ENCODE results near the gene OBP2A.

The OBP2A gene

GRCh38 chr9:135579889-135580660 lies 34.1 kb downstream of the OBP2A start:
- DNase-seq (ENCODE audit: low read depth): no peak

- DNase-seq (ENCODE audit: low read depth): no peak
Measured at GRCh38 chr9:135580664-135581380, 34.9 kb downstream of the OBP2A start.

DNA sequence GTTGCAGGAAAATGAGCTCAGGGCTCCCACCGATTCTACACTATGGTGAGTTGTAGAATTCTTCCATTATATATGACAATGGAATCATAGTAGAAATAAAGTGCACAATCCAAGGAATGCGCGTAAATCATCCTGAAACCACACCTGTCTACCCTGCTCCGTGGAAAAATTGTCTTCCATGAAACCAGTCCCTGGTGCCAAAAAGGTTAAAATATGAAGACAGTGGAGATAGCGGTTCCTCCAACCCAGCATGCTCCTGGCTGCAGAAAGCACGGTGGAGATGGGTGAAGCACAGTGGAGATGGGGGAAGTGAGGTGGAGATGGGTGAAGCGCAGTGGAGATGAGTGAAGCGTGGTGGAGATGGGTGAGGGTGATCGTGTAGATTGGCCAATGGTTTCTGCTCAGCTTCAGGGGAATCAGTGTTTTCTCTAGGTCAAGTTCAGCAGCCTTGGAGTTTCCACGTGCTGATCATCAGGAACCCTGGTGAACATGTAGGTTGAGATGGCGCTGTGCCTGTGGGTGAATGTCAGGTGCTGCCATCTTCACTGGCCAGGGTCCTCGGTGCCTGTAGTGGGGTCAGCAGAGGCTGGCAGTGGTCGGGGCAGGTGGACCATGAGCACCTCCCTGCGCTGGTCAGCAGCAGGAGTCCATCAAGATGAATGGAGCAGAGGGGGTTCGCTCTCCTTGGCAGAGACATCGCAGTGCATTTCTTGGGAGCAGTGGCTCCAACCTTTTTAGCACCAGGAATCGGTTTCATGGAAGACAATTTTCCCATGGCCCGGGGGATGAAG lies 35.9 kb downstream of the OBP2A start:
- DNase-seq (ENCODE audit: low read depth): no peak

GRCh38 chr9:135582541-135582940 lies 36.6 kb downstream of the OBP2A start:
- no peak for DNase-seq (ENCODE audit: low read depth)

DNA sequence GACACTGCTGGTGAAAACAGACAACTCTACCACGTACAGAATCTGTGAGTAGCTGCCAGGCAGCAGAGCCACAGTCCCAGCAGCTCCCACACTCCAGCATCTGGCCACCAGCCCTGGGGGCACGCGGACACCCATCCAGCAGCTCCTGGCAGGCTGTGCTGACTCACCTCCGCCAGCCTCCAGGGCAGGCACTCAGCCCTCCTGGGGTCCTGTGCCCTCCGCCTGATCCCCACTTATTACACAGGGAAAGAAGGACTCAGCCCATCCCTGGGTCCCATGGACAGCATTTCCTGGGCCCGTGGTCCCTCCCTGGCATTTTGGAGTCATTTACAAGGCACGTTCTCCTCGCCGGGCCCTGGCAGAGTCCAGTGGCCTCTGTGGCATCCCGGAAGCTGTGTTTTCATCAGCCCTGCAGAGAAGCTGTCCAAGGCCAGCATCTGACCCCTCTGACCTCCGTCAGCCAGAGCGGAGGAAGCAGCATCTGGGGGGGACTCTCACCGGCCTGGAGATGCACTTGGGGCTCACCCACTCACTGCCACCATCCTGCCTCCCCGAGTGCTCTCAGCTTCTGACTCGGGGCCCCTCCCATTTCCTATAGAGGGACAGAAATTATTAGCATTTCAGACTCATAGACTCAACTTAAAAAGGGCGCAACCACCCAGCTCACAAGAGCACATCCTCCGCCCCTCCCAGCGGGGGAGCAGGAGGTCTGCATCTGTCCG lies 37.2 kb downstream of the OBP2A start:
- no peak for DNase-seq (ENCODE audit: low read depth)

DNA sequence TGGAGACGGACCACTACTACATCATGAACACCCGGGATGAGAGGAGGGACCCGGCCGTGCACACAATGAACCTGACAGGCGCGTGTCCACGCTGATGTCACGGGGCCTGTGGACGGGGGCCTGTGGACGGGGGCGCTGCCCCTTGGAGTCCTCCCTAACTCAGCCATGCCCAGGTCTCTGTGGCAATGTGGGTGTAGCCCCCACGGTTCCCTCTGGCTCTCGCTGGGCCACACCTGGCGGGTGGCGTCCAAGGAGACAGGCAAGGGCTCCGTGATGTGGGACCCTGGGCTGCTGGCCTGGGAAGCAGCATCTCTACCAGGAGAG lies 37.7 kb downstream of the OBP2A start:
- no peak for DNase-seq (ENCODE audit: low read depth)

DNA sequence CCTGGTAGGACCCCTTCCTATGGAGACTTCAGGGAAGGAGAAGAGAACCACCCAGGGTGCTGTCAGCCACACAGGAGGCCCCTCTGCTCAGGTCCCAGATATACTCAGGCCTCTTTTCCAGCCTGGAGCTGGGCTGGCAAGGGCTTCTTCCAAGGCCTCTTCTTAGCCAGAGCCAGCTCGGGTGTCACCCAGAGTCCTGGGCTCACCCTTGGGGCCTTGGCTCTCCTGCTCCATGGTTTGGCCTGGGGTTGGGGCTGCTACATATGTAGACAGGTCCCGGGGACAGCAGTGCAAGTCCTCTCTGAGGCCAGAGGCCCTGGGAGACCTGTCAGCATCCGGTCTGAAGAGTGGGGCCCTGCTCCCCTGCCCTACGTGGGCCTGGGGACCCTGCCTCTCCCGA lies 38.4 kb downstream of the OBP2A start:
- DNase-seq (ENCODE audit: low read depth): no peak

DNA sequence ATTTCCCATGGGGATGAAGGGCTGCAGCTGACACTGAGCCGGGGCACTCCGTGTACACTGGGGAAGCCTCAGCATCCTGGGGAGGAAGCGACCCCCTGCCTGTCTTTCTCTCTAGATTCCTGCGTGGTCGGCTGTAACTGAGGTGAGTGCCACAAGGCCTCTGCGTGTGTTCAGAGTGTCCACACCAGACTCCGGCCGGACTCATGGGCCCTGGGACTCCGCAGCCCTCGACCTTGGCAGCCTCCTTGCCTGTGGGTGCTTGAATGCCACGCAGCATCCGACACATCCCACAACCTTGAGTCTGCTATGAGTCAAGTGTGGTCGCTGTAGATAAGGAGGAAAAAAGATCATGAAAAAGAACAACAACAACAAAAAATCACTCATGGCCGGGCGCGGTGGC lies 39.0 kb downstream of the OBP2A start:
- DNase-seq (ENCODE audit: low read depth): no peak

DNA sequence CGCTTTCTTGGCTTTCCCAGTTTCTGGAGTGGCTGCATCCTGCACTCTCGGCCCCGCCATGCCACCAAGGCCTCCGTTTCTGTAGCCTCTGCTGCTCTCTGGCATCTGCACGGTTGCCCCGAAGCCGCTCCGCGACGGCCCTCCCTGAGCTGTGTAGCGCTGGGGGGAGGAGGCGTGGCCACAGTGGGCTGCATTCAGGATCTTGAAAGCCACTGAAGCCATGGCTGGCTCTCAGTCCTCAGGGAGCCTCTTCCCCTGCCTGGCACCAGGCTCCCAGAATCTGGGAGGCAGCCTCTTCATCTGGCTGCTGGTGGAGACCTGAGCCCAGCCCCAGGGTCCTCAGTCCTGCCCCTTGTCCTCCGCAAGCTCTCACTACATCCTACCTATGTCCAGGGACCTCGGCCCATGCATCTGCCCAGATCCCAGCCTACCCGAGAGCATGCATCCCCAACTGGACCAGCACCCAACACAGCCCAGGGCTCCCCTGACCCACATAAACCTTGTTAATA lies 40.7 kb downstream of the OBP2A start:
- DNase-seq (ENCODE audit: low read depth): no peak

GRCh38 chr9:135587658-135588057 lies 41.7 kb downstream of the OBP2A start:
- no peak for DNase-seq (ENCODE audit: low read depth)

DNA sequence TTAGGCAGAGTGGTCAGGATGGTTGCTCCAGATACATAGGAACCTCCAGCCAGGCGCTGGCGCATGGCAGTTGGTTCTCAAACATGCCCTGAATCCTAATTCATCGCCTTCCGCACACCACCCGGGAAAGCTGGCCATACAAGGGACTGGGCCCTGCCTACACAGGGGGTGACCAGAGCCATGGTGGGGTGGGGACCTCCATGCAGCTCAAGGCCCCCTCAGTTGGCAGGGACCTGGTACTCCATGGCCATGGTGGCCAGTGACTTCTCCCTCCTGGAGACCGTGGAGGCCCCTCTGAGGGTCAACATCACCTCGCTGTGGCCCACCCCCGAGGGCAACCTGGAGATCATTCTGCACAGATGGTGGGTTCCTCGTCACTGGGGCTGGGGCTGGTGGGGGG lies 42.4 kb downstream of the OBP2A start:
- no peak for DNase-seq (ENCODE audit: low read depth)

- DNase-seq (ENCODE audit: low read depth): no peak
Measured at GRCh38 chr9:135588886-135589595, 43.1 kb downstream of the OBP2A start.

DNA sequence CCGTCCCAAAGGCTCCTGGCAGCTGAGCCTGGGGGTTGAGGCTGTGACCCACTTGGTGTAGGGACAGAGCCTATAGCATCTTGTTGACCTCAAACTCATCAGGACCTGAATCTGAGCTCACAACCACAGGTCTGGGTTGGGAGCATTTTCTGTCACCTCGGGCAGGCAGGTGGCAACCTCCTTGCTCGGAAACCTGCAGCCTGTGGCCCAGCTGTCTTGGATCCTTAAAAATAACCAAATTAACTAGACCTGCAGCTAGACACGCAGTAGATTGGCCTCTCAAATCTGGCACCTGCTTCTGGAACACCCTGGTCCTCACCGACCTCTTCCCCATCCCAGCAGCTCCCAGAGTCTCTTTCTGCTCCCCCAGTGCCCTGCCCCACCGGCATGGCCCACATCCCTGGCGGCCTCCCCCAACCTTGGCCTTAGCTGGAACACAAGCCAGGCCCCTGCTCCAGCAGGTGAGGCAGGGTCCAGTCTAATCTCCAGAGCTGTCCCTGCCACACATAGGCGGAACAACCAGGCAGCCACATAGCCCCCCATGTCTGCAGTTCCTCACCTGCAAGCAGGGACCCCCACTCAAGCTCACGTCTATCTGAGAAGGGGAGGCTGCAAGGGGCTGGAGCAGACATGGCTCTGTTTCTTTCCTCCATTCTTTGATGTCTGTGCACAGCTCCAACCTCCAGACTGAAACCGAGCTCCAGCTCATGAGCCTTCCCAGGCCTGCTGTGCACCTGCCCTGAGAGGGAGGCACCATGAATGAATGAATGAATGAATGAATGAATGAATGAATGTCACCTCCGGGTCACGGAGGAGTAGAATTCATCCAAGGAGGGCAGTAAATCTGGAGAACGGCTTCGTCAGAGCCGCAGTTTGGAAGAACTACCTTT lies 43.9 kb downstream of the OBP2A start:
- no peak for DNase-seq (ENCODE audit: low read depth)

DNA sequence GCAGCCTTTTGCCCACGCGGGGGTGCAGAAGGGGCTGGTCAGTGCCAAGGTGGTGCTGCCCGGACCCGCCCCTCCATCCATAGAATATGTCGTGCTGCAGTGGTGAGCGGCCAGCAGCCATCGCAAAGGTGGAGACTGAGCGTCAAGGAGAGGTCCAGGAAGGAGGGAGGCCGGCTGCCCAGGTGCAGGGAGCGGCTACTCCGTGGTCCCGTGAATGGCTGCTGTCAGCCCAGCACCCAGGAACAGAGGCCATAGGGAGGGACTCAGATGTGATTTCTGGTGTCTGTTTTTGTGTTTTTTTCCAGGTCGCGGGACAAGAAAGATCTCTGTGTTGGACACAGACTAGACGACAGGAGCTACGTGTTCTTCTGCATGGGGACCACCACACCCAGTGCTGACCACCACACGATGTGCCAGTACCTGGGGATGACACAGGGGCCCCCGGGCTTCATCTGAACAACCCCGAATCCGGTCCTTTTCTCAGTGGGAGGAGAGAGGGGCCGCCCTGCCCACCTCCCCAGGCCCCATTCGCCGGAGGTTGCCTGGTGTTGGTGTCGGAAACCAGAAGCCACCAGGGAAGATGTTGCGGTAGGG lies 44.7 kb downstream of the OBP2A start:
- no peak for DNase-seq (ENCODE audit: low read depth)

DNA sequence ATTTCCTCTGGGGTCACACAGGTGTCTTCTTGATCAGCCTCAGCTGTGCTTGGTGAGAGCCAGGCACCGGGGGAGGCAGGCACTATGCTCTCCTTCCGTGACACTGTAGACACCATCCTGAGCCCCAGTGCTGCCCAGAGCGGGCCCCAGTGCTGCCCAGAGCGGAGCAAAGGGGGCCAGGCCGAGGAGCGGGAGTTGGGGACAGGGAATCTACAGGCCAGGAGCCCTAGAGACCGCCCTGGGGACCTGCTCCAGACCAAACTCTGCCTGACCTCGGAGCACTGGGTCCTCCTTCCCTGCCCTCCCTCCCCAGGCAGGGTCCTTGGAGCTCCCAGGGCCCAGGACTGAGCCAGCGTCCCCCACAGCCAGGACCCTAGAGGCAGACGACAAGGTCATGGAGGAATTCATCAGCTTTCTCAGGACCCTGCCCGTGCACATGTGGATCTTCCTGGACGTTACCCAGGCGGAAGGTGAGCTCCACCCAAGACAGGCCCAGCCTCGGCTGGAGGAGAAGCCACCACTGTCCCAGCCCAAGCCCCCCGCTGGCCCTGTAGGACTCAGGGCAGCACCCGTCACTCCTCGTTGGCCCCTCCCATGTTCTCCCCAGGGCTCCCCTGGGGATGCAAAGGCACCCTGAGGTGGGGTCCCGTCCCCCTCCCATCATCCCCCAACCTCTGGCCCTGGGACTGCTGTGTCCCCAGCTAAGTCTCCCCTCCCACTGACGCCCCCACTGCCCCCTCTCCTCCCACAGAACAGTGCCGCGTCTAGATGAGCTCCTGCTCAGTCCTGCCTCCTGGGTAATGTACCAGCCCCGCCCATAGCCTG lies 45.8 kb downstream of the OBP2A start:
- no peak for DNase-seq (ENCODE audit: low read depth)

DNA sequence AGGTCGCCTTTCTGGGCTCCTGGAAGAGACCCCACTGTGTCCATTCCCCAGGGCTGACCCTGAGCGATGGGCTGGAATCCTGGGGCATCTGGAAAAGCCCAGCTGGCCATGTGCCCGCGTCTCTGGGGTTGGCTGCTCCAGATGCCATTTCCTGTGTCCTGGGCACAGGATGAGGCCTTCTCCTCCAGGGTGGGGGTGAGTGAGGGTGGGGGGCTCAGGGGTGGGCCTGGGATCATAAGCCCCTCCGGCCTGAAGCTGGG lies 46.3 kb downstream of the OBP2A start:
- no peak for DNase-seq (ENCODE audit: low read depth)

- DNase-seq (ENCODE audit: low read depth): no peak
Measured at GRCh38 chr9:135592625-135593024, 46.7 kb downstream of the OBP2A start.

GRCh38 chr9:135596211-135596610 lies 50.3 kb downstream of the OBP2A start:
- DNase-seq (ENCODE audit: low read depth): no peak
